Measurements from ENCODE around the gene ANKRD49.

ANKRD49 gene

DNA sequence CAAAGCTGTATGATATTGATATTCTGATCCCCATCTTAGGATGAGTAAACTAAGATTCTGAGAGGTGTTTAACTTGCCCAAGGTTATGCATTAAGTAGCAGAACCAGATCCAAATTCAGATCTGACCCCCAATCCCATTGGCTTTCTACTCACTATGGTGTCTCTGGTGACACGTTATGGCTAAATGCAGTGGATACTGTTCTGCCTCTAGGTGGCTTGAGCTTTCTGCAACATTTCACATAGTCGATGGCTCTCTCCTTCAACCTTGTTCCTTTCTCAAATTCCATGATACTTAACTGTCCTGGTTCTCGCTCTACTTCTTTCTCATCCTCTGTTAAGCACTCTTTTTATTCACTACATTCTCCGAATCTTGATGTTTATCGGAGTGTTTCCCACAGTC, 27.9 kb downstream of the ANKRD49 start:
- Histone ChIP-seq H3K27me3 (ENCODE audit: insufficient read depth, low read length) (no peaks in the 10 kb centered on the region), H3F3A (ENCODE audit: insufficient read depth, low read length) (no peaks in the 10 kb centered on the region), H3K9ac (ENCODE audit: low read length) (no peak overlapping the region), H3K36me3 (ENCODE audit: insufficient read depth, low read length) (no peaks in the 10 kb centered on the region), H3K4me2 (ENCODE audit: low read length) (no peak overlapping the region), H3K79me2 (ENCODE audit: insufficient read depth, low read length) (no peaks in the 10 kb centered on the region), H3K4me3 (ENCODE audit: low read depth, low read length, poor library complexity, severe bottlenecking) (no peak overlapping the region), H2AFZ (ENCODE audit: low read length) (no peak overlapping the region), H3K4me1 (ENCODE audit: insufficient read depth, low read length, severe bottlenecking) (no peaks in the 10 kb centered on the region), H3K9me2 (ENCODE audit: low read depth, low read length) (no peaks in the 10 kb centered on the region), H3K27ac (ENCODE audit: low read depth, low read length, poor library complexity, severe bottlenecking) (no peak overlapping the region), H3K9me3 (ENCODE audit: low read length) (no peaks in the 10 kb centered on the region), H4K20me1 (ENCODE audit: insufficient read depth, low read length) (no peaks in the 10 kb centered on the region)
- TF ChIP-seq EZH2 (IDR thresholded peaks at IDR 0.05; ENCODE audit: borderline replicate concordance, low read length) = no peak
- TF ChIP-seq, protein P1, sequence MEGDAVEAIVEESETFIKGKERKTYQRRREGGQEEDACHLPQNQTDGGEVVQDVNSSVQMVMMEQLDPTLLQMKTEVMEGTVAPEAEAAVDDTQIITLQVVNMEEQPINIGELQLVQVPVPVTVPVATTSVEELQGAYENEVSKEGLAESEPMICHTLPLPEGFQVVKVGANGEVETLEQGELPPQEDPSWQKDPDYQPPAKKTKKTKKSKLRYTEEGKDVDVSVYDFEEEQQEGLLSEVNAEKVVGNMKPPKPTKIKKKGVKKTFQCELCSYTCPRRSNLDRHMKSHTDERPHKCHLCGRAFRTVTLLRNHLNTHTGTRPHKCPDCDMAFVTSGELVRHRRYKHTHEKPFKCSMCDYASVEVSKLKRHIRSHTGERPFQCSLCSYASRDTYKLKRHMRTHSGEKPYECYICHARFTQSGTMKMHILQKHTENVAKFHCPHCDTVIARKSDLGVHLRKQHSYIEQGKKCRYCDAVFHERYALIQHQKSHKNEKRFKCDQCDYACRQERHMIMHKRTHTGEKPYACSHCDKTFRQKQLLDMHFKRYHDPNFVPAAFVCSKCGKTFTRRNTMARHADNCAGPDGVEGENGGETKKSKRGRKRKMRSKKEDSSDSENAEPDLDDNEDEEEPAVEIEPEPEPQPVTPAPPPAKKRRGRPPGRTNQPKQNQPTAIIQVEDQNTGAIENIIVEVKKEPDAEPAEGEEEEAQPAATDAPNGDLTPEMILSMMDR (IDR thresholded peaks at IDR 0.05; ENCODE audit: low read length) = peak; percentile 25; the same call in 1 of the 2 replicates

- Histone ChIP-seq H3K9me2 (ENCODE audit: low read depth, low read length) (no peaks in the 10 kb centered on the region), H3K27ac (ENCODE audit: low read depth, low read length, poor library complexity, severe bottlenecking) (no peak overlapping the region), H3K4me1 (ENCODE audit: insufficient read depth, low read length, severe bottlenecking) (no peaks in the 10 kb centered on the region), H3K36me3 (ENCODE audit: insufficient read depth, low read length) (no peaks in the 10 kb centered on the region), H2AFZ (ENCODE audit: low read length) (no peak overlapping the region), H3K4me3 (ENCODE audit: low read depth, low read length, poor library complexity, severe bottlenecking) (no peak overlapping the region), H3K79me2 (ENCODE audit: insufficient read depth, low read length) (no peaks in the 10 kb centered on the region), H4K20me1 (ENCODE audit: insufficient read depth, low read length) (no peaks in the 10 kb centered on the region), H3K9me3 (ENCODE audit: low read length) (no peaks in the 10 kb centered on the region), H3K4me2 (ENCODE audit: low read length) (no peak overlapping the region), H3K27me3 (ENCODE audit: insufficient read depth, low read length) (no peaks in the 10 kb centered on the region), H3K9ac (ENCODE audit: low read length) (no peak overlapping the region), H3F3A (ENCODE audit: insufficient read depth, low read length) (no peaks in the 10 kb centered on the region)
- TF ChIP-seq, protein P1 (IDR thresholded peaks at IDR 0.05; ENCODE audit: low read length) = no peak
- TF ChIP-seq EZH2 (IDR thresholded peaks at IDR 0.05; ENCODE audit: borderline replicate concordance, low read length) = no peak
Measured at GRCh38 chr11:94524341-94524740, 30.6 kb downstream of the ANKRD49 start.

- Histone ChIP-seq H2AFZ (ENCODE audit: low read length) (no peak overlapping the region), H3K9ac (ENCODE audit: low read length) (no peak overlapping the region), H3F3A (ENCODE audit: insufficient read depth, low read length) (no peaks in the 10 kb centered on the region), H3K9me3 (ENCODE audit: low read length) (no peaks in the 10 kb centered on the region), H3K4me1 (ENCODE audit: insufficient read depth, low read length, severe bottlenecking) (no peaks in the 10 kb centered on the region), H3K27me3 (ENCODE audit: insufficient read depth, low read length) (no peaks in the 10 kb centered on the region), H3K9me2 (ENCODE audit: low read depth, low read length) (no peaks in the 10 kb centered on the region), H3K79me2 (ENCODE audit: insufficient read depth, low read length) (no peaks in the 10 kb centered on the region), H4K20me1 (ENCODE audit: insufficient read depth, low read length) (no peaks in the 10 kb centered on the region), H3K4me3 (ENCODE audit: low read depth, low read length, poor library complexity, severe bottlenecking) (no peak overlapping the region), H3K36me3 (ENCODE audit: insufficient read depth, low read length) (no peaks in the 10 kb centered on the region), H3K27ac (ENCODE audit: low read depth, low read length, poor library complexity, severe bottlenecking) (no peak overlapping the region), H3K4me2 (ENCODE audit: low read length) (no peak overlapping the region)
- TF ChIP-seq EZH2 (IDR thresholded peaks at IDR 0.05; ENCODE audit: borderline replicate concordance, low read length) = no peak
- TF ChIP-seq, protein P1 (IDR thresholded peaks at IDR 0.05; ENCODE audit: low read length) = no peak
Measured at GRCh38 chr11:94525546-94526324, 32.0 kb downstream of the ANKRD49 start.

All from OCI-LY1 (cell line).